Immature natural killer cell (primary cell): ENCODE results near the gene ITFG1. TPM values are rescaled to one million over a fixed set of nuclear protein-coding genes. Genes with fewer than 3 reads are reported as not detected.
"Not testable (repeated sequence)": the region's sequence is repeated elsewhere in the genome, so short reads cannot be mapped to it uniquely, and the experiment has no call there.

Source experiments
- DNase-seq, 3 donors: peaks; one replicate each; pipeline ENCODE4 v3.0.0; 2022; ENCODE audit warnings: mixed read lengths in 1 of 3
- H3K27ac Mint-ChIP-seq, 6 donors: one replicate each; pipeline ENCODE4 v1.8.0; 2020; ENCODE audit warnings: mixed read lengths in 6 of 6, mild to moderate bottlenecking in 5 of 6, inconsistent platforms in 4 of 6, moderate library complexity in 3 of 6
- H3K27me3 Mint-ChIP-seq, 3 donors: one replicate each; pipeline ENCODE4 v1.8.0; 2020 to 2021; ENCODE audit warnings: low read depth in 3 of 3, mild to moderate bottlenecking in 3 of 3, mixed read lengths in 3 of 3, moderate library complexity in 3 of 3, inconsistent platforms in 1 of 3
- H3K36me3 Mint-ChIP-seq, 3 donors: one replicate each; pipeline ENCODE4 v1.8.0; 2020; ENCODE audit warnings: mixed read lengths in 3 of 3, inconsistent platforms in 2 of 3, mild to moderate bottlenecking in 2 of 3
- H3K4me1 Mint-ChIP-seq, 2 donors: one replicate each; pipeline ENCODE4 v1.8.0; 2020; ENCODE audit warnings: inconsistent platforms in 2 of 2, mild to moderate bottlenecking in 2 of 2, mixed read lengths in 2 of 2, moderate library complexity in 1 of 2
- H3K4me3 Mint-ChIP-seq, 5 donors: one replicate each; pipeline ENCODE4 v1.8.0; 2020; ENCODE audit warnings: mild to moderate bottlenecking in 5 of 5, mixed read lengths in 5 of 5, inconsistent platforms in 3 of 5, moderate library complexity in 3 of 5
- H3K9me3 Mint-ChIP-seq, 6 donors: one replicate each; pipeline ENCODE4 v1.8.0; 2020; ENCODE audit warnings: mild to moderate bottlenecking in 6 of 6, mixed read lengths in 6 of 6, inconsistent platforms in 4 of 6, moderate library complexity in 3 of 6
- polyA plus RNA-seq, 3 donors: library from polyadenylated mRNA; unstranded; fragments of 300-500 nt; fragmentation: Illumina TruSeq; gene quantifications; one replicate each; pipeline ENCODE4 v1.2.3, GENCODE V29; 2021

Gene ITFG1
- polyA plus RNA-seq, 3 donors from 2014 or later: 23.3 to 52.6 (median 38.2) TPM

- no peak for DNase-seq
- Mint-ChIP-seq H3K9me3 (peaks cover 18 to 57% (median 43%) of the 10 kb centered on the region in 6 donors), H3K27ac (no peak overlapping the region), H3K4me3 (no peak overlapping the region), H3K36me3 (peaks cover 46 to 62% (median 55%) of the 10 kb centered on the region in 3 donors), H3K27me3 (peaks cover 0 to 1% (median 0%) of the 10 kb centered on the region in 3 donors), H3K4me1 (peaks cover 9 to 15% of the 10 kb centered on the region in 2 donors)
Measured at GRCh38 chr16:47488051-47488450, 27.2 kb upstream of the ITFG1 start.

GRCh38 chr16:47486856-47487255, 26.0 kb upstream of the ITFG1 start:
- Mint-ChIP-seq H3K4me1 (peaks cover 2 to 7% of the 10 kb centered on the region in 2 donors), H3K36me3 (peaks cover 37 to 57% (median 45%) of the 10 kb centered on the region in 3 donors)

GRCh38 chr16:47483616-47484015, 22.8 kb upstream of the ITFG1 start:
- H3K27me3 Mint-ChIP-seq: peaks cover 0 to 1% (median 0%) of the 10 kb centered on the region in 3 donors

More at GRCh38 chr16:47486856-47487255, 26.0 kb upstream of the ITFG1 start:
- Mint-ChIP-seq H3K27me3 (peaks cover 0 to 1% (median 0%) of the 10 kb centered on the region in 3 donors), H3K27ac (no peak overlapping the region), H3K4me3 (no peak overlapping the region), H3K9me3 (peaks cover 18 to 45% (median 33%) of the 10 kb centered on the region in 6 donors)
- no peak for DNase-seq

GRCh38 chr16:47481698-47482374, 21.0 kb upstream of the ITFG1 start:
- Mint-ChIP-seq H3K27ac (no peak overlapping the region), H3K9me3 (peaks cover 0 to 3% (median 0%) of the 10 kb centered on the region in 6 donors), H3K4me3 (no peak overlapping the region), H3K4me1 (peaks cover 11 to 22% of the 10 kb centered on the region in 2 donors), H3K27me3 (no peaks in the 10 kb centered on the region), H3K36me3 (peaks cover 8 to 27% (median 9%) of the 10 kb centered on the region in 3 donors)
- no peak for DNase-seq

More at GRCh38 chr16:47483616-47484015, 22.8 kb upstream of the ITFG1 start:
- H3K27ac Mint-ChIP-seq: no peak overlapping the region
- peaks cover 11 to 22% of the 10 kb centered on the region in 2 donors for H3K4me1 Mint-ChIP-seq
- H3K9me3 Mint-ChIP-seq: peaks cover 0 to 15% (median 7%) of the 10 kb centered on the region in 6 donors
- DNase-seq: no peak
- H3K4me3 Mint-ChIP-seq: no peak overlapping the region
- peaks cover 23 to 42% (median 23%) of the 10 kb centered on the region in 3 donors for H3K36me3 Mint-ChIP-seq

- H3K36me3 Mint-ChIP-seq: peaks cover 0 to 16% (median 4%) of the 10 kb centered on the region in 3 donors
- DNase-seq: no peak
- H3K27me3 Mint-ChIP-seq: no peaks in the 10 kb centered on the region
- H3K9me3 Mint-ChIP-seq: no peaks in the 10 kb centered on the region
- H3K27ac Mint-ChIP-seq: no peak overlapping the region
- H3K4me3 Mint-ChIP-seq: no peak overlapping the region
- peaks cover 8 to 22% of the 10 kb centered on the region in 2 donors for H3K4me1 Mint-ChIP-seq
Measured at GRCh38 chr16:47480410-47480809, 19.5 kb upstream of the ITFG1 start.

- peaks cover 0 to 10% (median 4%) of the 10 kb centered on the region in 3 donors for H3K36me3 Mint-ChIP-seq
- peaks cover 7 to 30% of the 10 kb centered on the region in 2 donors for H3K4me1 Mint-ChIP-seq
- DNase-seq: no peak
- no peak overlapping the region for H3K4me3 Mint-ChIP-seq
- no peaks in the 10 kb centered on the region for H3K27me3 Mint-ChIP-seq
- H3K9me3 Mint-ChIP-seq: no peaks in the 10 kb centered on the region
- no peak overlapping the region for H3K27ac Mint-ChIP-seq
Measured at GRCh38 chr16:47477679-47478078, 16.8 kb upstream of the ITFG1 start.

GRCh38 chr16:47476654-47477345, 15.9 kb upstream of the ITFG1 start:
- no peaks in the 10 kb centered on the region for H3K27me3 Mint-ChIP-seq
- H3K36me3 Mint-ChIP-seq: peaks cover 0 to 10% (median 4%) of the 10 kb centered on the region in 3 donors
- peak overlapping the region in 1 of 6 donors; percentile 28 for H3K27ac Mint-ChIP-seq
- H3K9me3 Mint-ChIP-seq: no peaks in the 10 kb centered on the region
- H3K4me1 Mint-ChIP-seq: peaks cover 8 to 28% of the 10 kb centered on the region in 2 donors
- no peak overlapping the region for H3K4me3 Mint-ChIP-seq
- no peak for DNase-seq

GRCh38 chr16:47475786-47476185, 14.9 kb upstream of the ITFG1 start:
- no peaks in the 10 kb centered on the region for H3K9me3 Mint-ChIP-seq
- peaks cover 10 to 18% of the 10 kb centered on the region in 2 donors for H3K4me1 Mint-ChIP-seq
- peaks cover 0 to 10% (median 0%) of the 10 kb centered on the region in 3 donors for H3K36me3 Mint-ChIP-seq
- no peak for DNase-seq
- H3K27ac Mint-ChIP-seq: no peak overlapping the region
- H3K27me3 Mint-ChIP-seq: peaks cover 0 to 1% (median 0%) of the 10 kb centered on the region in 3 donors
- no peak overlapping the region for H3K4me3 Mint-ChIP-seq

GRCh38 chr16:47473792-47474191, 12.9 kb upstream of the ITFG1 start:
- DNase-seq: no peak
- no peak overlapping the region for H3K27ac Mint-ChIP-seq
- no peaks in the 10 kb centered on the region for H3K9me3 Mint-ChIP-seq
- H3K4me3 Mint-ChIP-seq: no peak overlapping the region
- peaks cover 0 to 1% (median 1%) of the 10 kb centered on the region in 3 donors for H3K27me3 Mint-ChIP-seq
- peaks cover 0 to 3% (median under 1%) of the 10 kb centered on the region in 3 donors for H3K36me3 Mint-ChIP-seq
- H3K4me1 Mint-ChIP-seq: peaks cover 5 to 9% of the 10 kb centered on the region in 2 donors

- H3K27ac Mint-ChIP-seq, H3K27me3 Mint-ChIP-seq, H3K4me1 Mint-ChIP-seq, H3K9me3 Mint-ChIP-seq, H3K4me3 Mint-ChIP-seq, DNase-seq, H3K36me3 Mint-ChIP-seq: not testable (repeated sequence)
Measured at GRCh38 chr16:47473004-47473403, 12.1 kb upstream of the ITFG1 start.

- peaks cover 0 to 1% (median 1%) of the 10 kb centered on the region in 3 donors for H3K27me3 Mint-ChIP-seq
- no peaks in the 10 kb centered on the region for H3K9me3 Mint-ChIP-seq
- H3K4me3 Mint-ChIP-seq: no peak overlapping the region
- no peak overlapping the region for H3K27ac Mint-ChIP-seq
- peaks cover 5 to 13% of the 10 kb centered on the region in 2 donors for H3K4me1 Mint-ChIP-seq
- H3K36me3 Mint-ChIP-seq: peaks cover 0 to 3% (median 0%) of the 10 kb centered on the region in 3 donors
- no peak for DNase-seq
Measured at GRCh38 chr16:47470810-47471209, 9.9 kb upstream of the ITFG1 start.

GRCh38 chr16:47470211-47470610, 9.3 kb upstream of the ITFG1 start:
- Mint-ChIP-seq H3K9me3 (no peaks in the 10 kb centered on the region), H3K4me3 (no peak overlapping the region), H3K27ac (no peak overlapping the region), H3K36me3 (peaks cover 0 to 3% (median 0%) of the 10 kb centered on the region in 3 donors), H3K27me3 (peaks cover 0 to 1% (median 1%) of the 10 kb centered on the region in 3 donors), H3K4me1 (peaks cover 6 to 19% of the 10 kb centered on the region in 2 donors)
- no peak for DNase-seq

- no peaks in the 10 kb centered on the region for H3K9me3 Mint-ChIP-seq
- H3K4me1 Mint-ChIP-seq: peaks cover 9 to 21% of the 10 kb centered on the region in 2 donors
- H3K4me3 Mint-ChIP-seq: no peak overlapping the region
- H3K27me3 Mint-ChIP-seq: peaks cover 0 to 1% (median 1%) of the 10 kb centered on the region in 3 donors
- no peak for DNase-seq
- no peak overlapping the region for H3K27ac Mint-ChIP-seq
- peaks cover 0 to 3% (median 0%) of the 10 kb centered on the region in 3 donors for H3K36me3 Mint-ChIP-seq
Measured at GRCh38 chr16:47469227-47469626, 8.4 kb upstream of the ITFG1 start.
